ENCODE data around the gene EBF4.

GRCh38 chr20:2798814-2799213, 106.2 kb downstream of the EBF4 start:
- TF ChIP-seq CTCF (conservative IDR thresholded peaks at IDR 0.05; ENCODE audit: low read length) (no peak), EZH2phosphoT487 (IDR thresholded peaks at IDR 0.05; ENCODE audit: borderline replicate concordance, low read depth, low read length) (no peak)
